EL (cell line): ENCODE results near the gene CPM.
"Not testable (repeated sequence)": the region's sequence is repeated elsewhere in the genome, so short reads cannot be mapped to it uniquely, and the experiment has no call there.

Experiments used
- DNase-seq: peaks from one replicate; pipeline ENCODE4 v3.0.0-alpha.2; 2016

CPM gene

DNA sequence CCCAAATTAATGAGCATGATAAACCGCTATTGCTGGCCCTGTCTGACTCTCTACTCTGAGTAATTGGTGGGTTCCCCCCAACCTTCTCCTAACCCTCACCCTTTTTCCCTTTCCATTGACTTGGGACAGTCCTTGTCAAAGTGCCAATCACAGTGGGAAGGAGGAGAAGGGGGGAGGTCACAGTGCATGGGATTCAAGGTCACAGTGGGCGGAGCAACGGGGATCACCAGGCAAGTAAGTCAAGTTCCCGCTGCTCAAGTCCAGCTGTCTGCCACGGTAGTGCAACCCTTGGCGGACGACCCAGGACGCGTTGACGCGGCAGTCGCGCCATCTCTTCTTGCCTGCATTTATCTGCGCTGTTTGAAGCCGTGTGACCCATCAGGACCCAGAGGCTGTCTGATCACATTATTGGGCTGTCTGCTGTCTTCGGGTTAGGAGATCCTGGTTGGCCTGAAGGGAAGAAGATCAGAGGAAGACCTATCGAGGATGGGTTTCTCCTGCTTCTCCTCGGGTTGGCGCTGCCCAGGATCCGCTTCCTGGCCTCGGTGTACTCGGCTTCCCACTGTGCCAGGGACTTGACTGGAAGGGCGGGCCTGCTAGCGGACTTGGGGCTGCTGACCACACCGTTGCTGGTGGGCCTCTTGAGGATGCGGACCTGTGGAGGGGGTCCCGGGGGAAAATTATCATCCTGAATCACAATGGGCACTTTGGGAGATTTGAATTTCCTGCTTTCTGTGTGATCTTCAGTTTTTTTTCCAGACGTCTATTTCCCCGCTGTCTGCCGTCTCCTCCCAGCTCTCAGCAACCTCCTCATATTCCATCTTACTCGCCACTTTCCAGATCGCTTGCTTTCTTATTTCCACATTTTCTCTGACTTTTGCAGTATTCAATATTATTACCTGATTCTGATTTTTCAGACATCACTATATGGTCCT, 128.0 kb downstream of the CPM start:
- DNase-seq = no peak

DNA sequence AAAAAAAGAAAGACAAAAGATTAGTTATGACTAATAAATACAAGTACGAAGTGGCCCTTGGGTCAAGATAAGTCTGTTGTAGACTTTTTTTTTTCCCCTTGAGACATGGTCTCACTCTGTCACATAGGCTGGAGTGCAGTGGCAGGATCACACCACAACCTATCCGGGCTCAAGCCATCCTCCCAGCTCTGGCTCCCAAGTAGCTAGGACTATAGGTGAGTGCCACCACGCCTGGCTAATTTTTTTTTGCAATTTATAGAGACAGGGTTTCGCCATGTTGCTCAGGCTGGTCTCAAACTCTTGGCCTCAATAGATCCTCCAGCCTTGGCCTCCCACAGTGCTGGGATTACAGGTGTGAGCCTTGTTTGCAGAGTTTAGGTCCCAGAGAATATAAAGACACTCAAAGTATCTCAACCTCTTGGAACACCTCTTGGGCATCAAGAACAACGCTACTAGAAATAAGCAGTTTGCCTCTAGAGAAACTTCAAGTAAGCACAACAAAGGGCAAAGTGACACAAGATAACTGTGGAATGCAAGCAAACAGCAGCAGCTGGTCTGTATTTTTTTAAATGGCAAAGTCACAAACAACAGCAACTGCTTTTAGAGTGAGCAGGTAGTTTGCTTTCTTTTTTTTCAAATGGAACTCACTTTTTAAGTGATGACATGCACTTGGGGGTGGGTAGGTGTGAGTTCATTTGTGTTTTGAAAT, 128.9 kb downstream of the CPM start:
- no peak for DNase-seq

DNA sequence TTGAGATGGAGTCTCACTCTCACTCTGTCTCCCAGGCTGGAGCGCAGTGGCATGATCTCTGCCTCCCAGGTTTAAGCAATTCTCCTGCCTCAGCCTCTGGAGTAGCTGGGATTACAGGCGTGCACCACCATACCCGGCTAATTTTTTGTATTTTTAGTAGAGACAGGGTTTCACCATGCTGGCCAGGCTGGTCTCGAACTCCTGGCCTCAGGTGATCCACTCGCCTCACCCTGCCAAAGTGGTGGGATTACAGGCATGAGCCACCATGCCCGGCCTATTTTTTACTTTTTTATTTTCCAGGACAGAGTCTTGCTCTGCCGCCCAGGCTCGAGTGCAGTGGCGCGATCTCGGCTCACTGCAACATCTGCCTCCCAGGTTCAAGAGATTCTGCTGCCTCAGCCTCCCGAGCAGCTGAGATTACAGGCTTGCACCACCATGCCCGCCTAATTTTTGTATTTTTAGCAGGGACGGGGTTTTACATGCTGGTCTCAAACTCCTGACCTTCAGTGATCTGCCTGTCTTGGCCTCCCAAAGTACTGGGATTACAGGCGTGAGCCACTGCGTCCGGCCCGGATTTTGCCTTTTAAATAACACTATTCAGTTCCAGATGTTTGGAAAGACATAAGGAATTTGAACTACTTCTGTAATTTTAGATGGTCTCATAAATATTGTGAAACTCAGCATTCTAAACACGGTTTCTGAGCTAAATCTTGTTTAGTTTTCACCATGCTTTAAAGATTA, 129.9 kb downstream of the CPM start:
- not testable (repeated sequence) for DNase-seq

DNA sequence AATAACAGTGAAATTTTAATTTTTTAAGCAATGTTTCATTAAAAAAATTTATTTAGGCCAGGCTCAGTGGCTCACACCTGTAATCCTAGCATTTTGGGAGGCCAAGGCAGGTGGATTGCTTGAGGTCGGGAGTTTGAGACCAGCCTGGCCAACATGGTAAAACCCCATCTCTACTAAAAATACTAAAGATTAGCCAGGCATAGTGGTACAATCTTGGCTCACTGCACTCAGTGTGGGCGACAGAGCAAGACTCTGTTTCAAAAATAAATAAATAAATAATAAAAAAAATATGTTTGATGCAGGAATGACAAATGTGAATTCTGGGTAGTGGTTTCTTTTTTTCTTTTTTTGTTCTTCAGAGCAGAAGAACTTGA, 130.6 kb downstream of the CPM start:
- not testable (repeated sequence) for DNase-seq
